ENCODE measurements around the gene MAPKBP1. TPM values are rescaled to one million over a fixed set of nuclear protein-coding genes. Genes with fewer than 3 reads are reported as not detected.
A peak's percentile ranks its signal among the peaks of the same experiment; 100 is the strongest.

The MAPKBP1 gene
- polyA plus RNA-seq, 3 donors = 0.76 to 8.6 (median 1.1) TPM

GRCh38 chr15:41730543-41730942, 43.7 kb upstream of the MAPKBP1 start:
- peaks cover 4% of the 10 kb centered on the region for H3K4me1 Mint-ChIP-seq
- H3K36me3 ChIP-seq (replicated peaks in 1 of 2; ENCODE audit: control insufficient read depth in 1 of 2, insufficient read depth in 2 of 2, low read length in 2 of 2) = peaks cover 39 to 73% of the 10 kb centered on the region in 2 donors
- no peak overlapping the region for H2AFZ ChIP-seq (ENCODE audit: insufficient read depth, low read depth, low read length, poor library complexity, severe bottlenecking)
- WGBS (ENCODE audit: insufficient coverage) = no CpG with 5 or more reads among the region's 4 CpGs
- peak in 2 of 3 donors; percentile 1 to 18 for DNase-seq
- no peak overlapping the region for H3K27ac ChIP-seq (ENCODE audit: low read depth in 1 of 2, low read length in 2 of 2)
- H3K27me3 Mint-ChIP-seq (ENCODE audit: low read depth in 3 of 3) = no peaks in the 10 kb centered on the region
- H3K4me2 ChIP-seq (replicated peaks; ENCODE audit: extremely low read depth, low read length, poor library complexity, severe bottlenecking) = no peak overlapping the region
- no peaks in the 10 kb centered on the region for H3K9me3 ChIP-seq (replicated peaks in 1 of 2; ENCODE audit: control insufficient read depth in 1 of 2, insufficient read depth in 1 of 2, low read length in 2 of 2)
- peaks cover 31 to 53% of the 10 kb centered on the region in 2 donors for H3K36me3 Mint-ChIP-seq
- no peaks in the 10 kb centered on the region for H4K20me1 ChIP-seq (ENCODE audit: insufficient read depth, low read length)
- H3K4me3 Mint-ChIP-seq = no peak overlapping the region
- intact Hi-C loops (cut with micrococcal nuclease) = no loop called here
- TF ChIP-seq CTCF (IDR thresholded peaks at IDR 0.05) = no peak
- no peaks in the 10 kb centered on the region for H3K27me3 ChIP-seq (ENCODE audit: control insufficient read depth in 2 of 2, insufficient read depth in 2 of 2, low read length in 2 of 2)
- H3K9ac ChIP-seq (ENCODE audit: insufficient read depth, low read length, poor library complexity, severe bottlenecking) = no peak overlapping the region
- no peak overlapping the region for H3K4me3 ChIP-seq (replicated peaks in 1 of 3; ENCODE audit: low read depth in 2 of 3, low read length in 3 of 3)
- H3K9me3 Mint-ChIP-seq = no peaks in the 10 kb centered on the region
- peaks cover 0 to 10% of the 10 kb centered on the region in 2 donors for H3K4me1 ChIP-seq (ENCODE audit: control insufficient read depth in 1 of 2, insufficient read depth in 2 of 2, low read length in 2 of 2)
- H3K79me2 ChIP-seq (ENCODE audit: insufficient read depth, low read length) = no peaks in the 10 kb centered on the region
- no peak overlapping the region for H3K27ac Mint-ChIP-seq

- Mint-ChIP-seq H3K27me3 (ENCODE audit: low read depth in 3 of 3) (no peaks in the 10 kb centered on the region), H3K9me3 (no peaks in the 10 kb centered on the region), H3K27ac (peak overlapping the region in 1 of 7 donors; percentile 9), H3K4me3 (no peak overlapping the region), H3K36me3 (peaks cover 42 to 65% of the 10 kb centered on the region in 2 donors), H3K4me1 (peaks cover 4% of the 10 kb centered on the region)
- no peak overlapping the region for H3K4me2 ChIP-seq (replicated peaks; ENCODE audit: extremely low read depth, low read length, poor library complexity, severe bottlenecking)
- peaks cover 0 to 10% of the 10 kb centered on the region in 2 donors for H3K4me1 ChIP-seq (ENCODE audit: control insufficient read depth in 1 of 2, insufficient read depth in 2 of 2, low read length in 2 of 2)
- no peak overlapping the region for H3K27ac ChIP-seq (ENCODE audit: low read depth in 1 of 2, low read length in 2 of 2)
- H3K36me3 ChIP-seq (replicated peaks in 1 of 2; ENCODE audit: control insufficient read depth in 1 of 2, insufficient read depth in 2 of 2, low read length in 2 of 2) = peaks cover 58 to 78% of the 10 kb centered on the region in 2 donors
- no peak overlapping the region for H3K4me3 ChIP-seq (replicated peaks in 1 of 3; ENCODE audit: low read depth in 2 of 3, low read length in 3 of 3)
- no peak overlapping the region for H3K9ac ChIP-seq (ENCODE audit: insufficient read depth, low read length, poor library complexity, severe bottlenecking)
- H3K79me2 ChIP-seq (ENCODE audit: insufficient read depth, low read length) = no peaks in the 10 kb centered on the region
- H3K9me3 ChIP-seq (replicated peaks in 1 of 2; ENCODE audit: control insufficient read depth in 1 of 2, insufficient read depth in 1 of 2, low read length in 2 of 2) = no peaks in the 10 kb centered on the region
- H3K27me3 ChIP-seq (ENCODE audit: control insufficient read depth in 2 of 2, insufficient read depth in 2 of 2, low read length in 2 of 2) = no peaks in the 10 kb centered on the region
- no peak overlapping the region for H2AFZ ChIP-seq (ENCODE audit: insufficient read depth, low read depth, low read length, poor library complexity, severe bottlenecking)
- intact Hi-C loops (cut with micrococcal nuclease) = no loop called here
- no peak for DNase-seq
- TF ChIP-seq CTCF (IDR thresholded peaks at IDR 0.05) = no peak
- H4K20me1 ChIP-seq (ENCODE audit: insufficient read depth, low read length) = no peaks in the 10 kb centered on the region
- no CpG with 5 or more reads among the region's 1 CpG for WGBS (ENCODE audit: insufficient coverage)
Observed at GRCh38 chr15:41732483-41732882, 41.8 kb upstream of the MAPKBP1 start.

Data from CD14-positive monocyte (primary cell).